HCT116 (cell line): ENCODE measurements around the gene ABHD12. TPM values are rescaled to one million over a fixed set of nuclear protein-coding genes. Genes with fewer than 3 reads are reported as not detected.

Experiments
- ATAC-seq: fragments of 200-7000 bp; cut with Tn5 transposase; 2 replicates; pipeline ENCODE4 v1.9.1; 2020; ENCODE audit warnings: mild to moderate bottlenecking, moderate library complexity
- BruUV-seq: library from RNA; stranded (reverse); fragments of 400-500 nt; replicated peaks from 2 replicates; lab custom pipeline; 2021; lab: Mats Ljungman, UMichigan
- CTCF ChIA-PET: fragments of 300-600 bp; sonication (Branson Sonifier 250); formaldehyde crosslinking; loops from one replicate; lab custom pipeline; 2021; ENCODE audit warnings: antibody characterized with exemption; lab: Charles Lee
- POLR2A ChIA-PET: fragments of 300-600, 350-600 bp; sonication (Branson Sonifier 250); formaldehyde crosslinking; loops from one replicate; lab custom pipeline; 2021; ENCODE audit warnings: antibody characterized with exemption; lab: Charles Lee
- RAD21 ChIA-PET, 2 experiments: fragments of 300-600 bp; sonication (Branson Sonifier 250); formaldehyde crosslinking; loops; one replicate each; lab custom pipeline; 2023; ENCODE audit warnings: low total read pairs in 2 of 2; ENCODE audit not compliant: uncharacterized antibody in 2 of 2, unreplicated experiment in 2 of 2, low non-redundant PET in 1 of 2; lab: Charles Lee
- DNase-seq: peaks from one replicate; pipeline ENCODE4 v3.0.0-alpha.2; 2010; ENCODE audit warnings: low read depth, low spot score
- H2AFZ ChIP-seq: fragments of 200-600 bp; shearing (Covaris generic), sonication (generic); 2 replicates; pipeline ENCODE4 v1.6.1; 2017; ENCODE audit warnings: low read depth, mixed run types, mixed read lengths, antibody characterized with exemption, low read length; ENCODE audit not compliant: poor library complexity, severe bottlenecking
- H3K27ac ChIP-seq: 2 replicates; pipeline ENCODE4 v1.5.1; 2012; ENCODE audit warnings: low read depth, low read length
- H3K27me3 ChIP-seq: fragments of 200-600 bp; sonication (generic); 2 replicates; pipeline ENCODE4 v1.6.1; 2016; ENCODE audit warnings: mixed run types, low read length, mixed read lengths; ENCODE audit not compliant: insufficient read depth
- H3K36me3 ChIP-seq, 2 experiments: fragments of 200-500 bp in 1 of 2; fragments of 200-600 bp in 1 of 2; sonication (Bioruptor generic) in 1 of 2; sonication (generic) in 1 of 2; 2 replicates each; pipeline versions ENCODE4 v1.5.1 to v1.6.1; 2014 to 2016; ENCODE audit warnings: low read length in 2 of 2, inconsistent platforms in 1 of 2, mixed read lengths in 1 of 2, mixed run types in 1 of 2; ENCODE audit not compliant: insufficient read depth in 2 of 2, control insufficient read depth in 1 of 2
- H3K4me1 ChIP-seq, 2 experiments: fragments of 200-600 bp in 1 of 2; sonication (generic) in 1 of 2; 2 replicates each; pipeline versions ENCODE4 v1.5.1 to v1.6.1; 2012 to 2017; ENCODE audit warnings: low read length in 2 of 2, inconsistent platforms in 1 of 2, mild to moderate bottlenecking in 1 of 2, mixed read lengths in 1 of 2, mixed run types in 1 of 2, moderate library complexity in 1 of 2; ENCODE audit not compliant: insufficient read depth in 2 of 2, control insufficient read depth in 1 of 2
- H3K4me2 ChIP-seq: fragments of 200-600 bp; sonication (generic); 2 replicates; pipeline ENCODE4 v1.6.1; 2017; ENCODE audit warnings: mixed run types, low read length, mixed read lengths
- H3K4me3 ChIP-seq, 2 experiments: fragments of 200-600 bp in 1 of 2; sonication (generic) in 1 of 2; replicated peaks in 1 of 2; 2 replicates each; pipeline ENCODE4 v1.5.1; 2011 to 2016; ENCODE audit warnings: low read length in 2 of 2, control low read depth in 1 of 2, low read depth in 1 of 2, mild to moderate bottlenecking in 1 of 2, mixed read lengths in 1 of 2, mixed run types in 1 of 2
- H3K79me2 ChIP-seq: fragments of 200-600 bp; sonication (generic); 2 replicates; pipeline ENCODE4 v1.6.1; 2017; ENCODE audit warnings: mild to moderate bottlenecking, mixed run types, low read length, moderate library complexity, mixed read lengths; ENCODE audit not compliant: insufficient read depth
- H3K9ac ChIP-seq: fragments of 200-600 bp; sonication (generic); 2 replicates; pipeline ENCODE4 v1.6.1; 2016; ENCODE audit warnings: low read length, mixed read lengths
- H3K9me2 ChIP-seq: fragments of 200-600 bp; sonication (generic), shearing (Covaris generic); 2 replicates; pipeline ENCODE4 v1.6.1; 2017; ENCODE audit warnings: mixed run types, mild to moderate bottlenecking, moderate library complexity; ENCODE audit not compliant: insufficient read depth
- H3K9me3 ChIP-seq, 2 experiments: fragments of 200-500 bp in 1 of 2; fragments of 200-600 bp in 1 of 2; sonication (Bioruptor generic) in 1 of 2; sonication (generic) in 1 of 2; 2 replicates each; pipeline ENCODE4 v1.6.1; 2014 to 2017; ENCODE audit warnings: low read length in 2 of 2, mixed read lengths in 2 of 2, inconsistent platforms in 1 of 2, low read depth in 1 of 2, mild to moderate bottlenecking in 1 of 2, mixed run types in 1 of 2, moderate library complexity in 1 of 2; ENCODE audit not compliant: control insufficient read depth in 1 of 2, insufficient read depth in 1 of 2
- H4K20me1 ChIP-seq: fragments of 200-600 bp; sonication (generic), shearing (Covaris generic); 2 replicates; pipeline ENCODE4 v1.6.1; 2017; ENCODE audit warnings: mixed run types, mild to moderate bottlenecking, moderate library complexity; ENCODE audit not compliant: insufficient read depth
- EGR1 ChIP-seq: IDR thresholded peaks from 2 replicates; pipeline ENCODE4 v1.6.1; 2012; ENCODE audit warnings: low read depth
- ELF1 ChIP-seq: IDR thresholded peaks from 2 replicates; pipeline ENCODE4 v1.6.1; 2012; ENCODE audit warnings: low read depth, borderline replicate concordance
- EZH2phosphoT487 ChIP-seq: fragments of 200-600 bp; IDR thresholded peaks from 2 replicates; pipeline ENCODE4 v1.6.1; 2018; ENCODE audit warnings: antibody characterized with exemption, borderline replicate concordance
- POLR2A ChIP-seq: IDR thresholded peaks from 2 replicates; pipeline ENCODE4 v1.7.0; 2011; ENCODE audit warnings: borderline replicate concordance; ENCODE audit not compliant: insufficient read depth, insufficient read length; ENCODE audit errors: extremely low read depth
- RAD21 ChIP-seq: IDR thresholded peaks from 2 replicates; pipeline ENCODE4 v1.6.1; 2012; ENCODE audit warnings: low read depth, mild to moderate bottlenecking
- SIN3A ChIP-seq: IDR thresholded peaks from 2 replicates; pipeline ENCODE4 v1.6.1; 2012; ENCODE audit warnings: low read depth
- TCF7L2 ChIP-seq: IDR thresholded peaks from 2 replicates; pipeline ENCODE4 v1.7.0; 2011; ENCODE audit warnings: borderline replicate concordance, inconsistent platforms; ENCODE audit not compliant: insufficient read depth, insufficient read length; ENCODE audit errors: extremely low read depth
- YY1 ChIP-seq: IDR thresholded peaks from 2 replicates; pipeline ENCODE4 v1.6.1; 2011; ENCODE audit warnings: low read length, low read depth, moderate library complexity, mild to moderate bottlenecking; ENCODE audit not compliant: insufficient replicate concordance; ENCODE audit errors: extremely low read depth
- ZFX ChIP-seq: fragments of 450-650 bp; IDR thresholded peaks from 2 replicates; pipeline ENCODE4 v1.6.1; 2017
- intact Hi-C: fragments of 100-400 bp; cut with micrococcal nuclease; formaldehyde crosslinking; loops from 2 replicates; pipeline ENCODE4 v1.10.0; 2022
- total RNA-seq: library from RNA; stranded (reverse); gene quantifications from one replicate; pipeline ENCODE4 v1.2.1, GENCODE V29; 2021; ENCODE audit not compliant: unreplicated experiment

ABHD12 gene
- total RNA-seq, 1 experiment from 2014 or later = 31.7 TPM

DNA sequence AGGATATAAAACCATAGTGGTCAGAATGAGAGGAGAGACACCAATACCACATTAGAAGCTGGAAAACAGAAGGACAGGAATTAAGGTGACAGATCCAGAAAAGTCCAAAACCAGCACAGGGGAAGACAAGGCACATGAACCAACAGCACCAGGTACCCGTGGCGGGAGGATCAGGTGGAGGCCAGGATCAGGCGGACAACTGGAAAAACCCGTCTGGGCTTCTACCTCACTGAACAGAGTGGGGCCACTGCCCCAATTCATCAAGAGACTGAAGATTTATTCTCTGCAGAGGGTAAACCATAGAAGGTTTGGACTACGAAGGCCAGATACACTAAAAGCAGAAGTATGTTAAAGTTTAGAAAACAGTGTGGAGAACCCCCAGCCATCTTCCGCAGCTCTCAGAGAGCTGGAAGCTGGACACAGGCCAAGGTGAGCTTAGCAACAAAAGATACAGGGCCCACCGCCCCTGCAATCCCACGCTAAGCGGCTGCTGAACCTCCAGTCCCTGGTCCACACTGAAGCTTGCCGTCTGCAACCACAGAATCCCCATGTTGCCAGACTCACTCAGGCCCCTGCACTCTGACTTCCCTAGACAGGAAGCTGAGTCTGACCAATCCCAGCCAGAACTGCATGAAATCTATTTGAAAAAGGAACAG lies 29.9 kb downstream of the ABHD12 start (continued):
- TF ChIP-seq YY1 = no peak
- TF ChIP-seq, all 23 proteins: peak for 0

DNA sequence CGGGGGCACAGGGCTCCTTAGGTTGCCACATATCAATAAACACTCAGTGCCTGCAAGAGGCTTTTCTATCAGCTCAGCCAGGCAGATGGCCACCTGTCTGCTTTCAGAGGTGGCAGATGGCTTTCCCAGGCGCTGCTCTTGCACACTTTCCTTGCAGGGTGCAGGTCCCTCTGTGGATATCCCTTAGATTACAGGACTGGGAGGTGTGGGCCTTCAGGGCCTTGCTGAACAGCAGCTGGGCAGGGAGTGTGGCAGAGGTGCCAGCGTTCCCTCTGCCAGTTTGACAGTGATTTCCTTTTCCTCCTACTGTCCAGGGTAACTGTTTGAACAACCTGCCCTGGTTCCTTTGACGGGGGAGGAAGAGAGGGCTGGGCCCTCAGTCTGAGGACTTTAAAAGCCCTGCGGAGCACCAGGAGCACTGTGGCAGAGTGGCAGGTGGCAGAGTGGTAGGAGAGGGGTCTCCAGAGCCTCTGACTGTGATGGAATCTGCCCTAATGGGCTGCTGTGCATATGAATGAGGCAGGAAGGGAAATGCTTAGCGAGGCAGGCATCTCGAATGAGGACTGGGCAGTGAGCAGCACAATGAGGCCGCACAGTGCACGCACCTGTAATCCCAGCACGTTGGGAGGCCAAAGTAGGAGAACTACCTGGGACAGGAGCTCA lies 34.2 kb downstream of the ABHD12 start:
- TF ChIP-seq EGR1 (no peak), POLR2A (no peak), YY1 (no peak), ELF1 (no peak), TCF7L2 (no peak), ZFX (no peak), SIN3A (no peak), RAD21 (no peak), EZH2phosphoT487 (no peak)

More for the DNA sequence above, 34.2 kb downstream of the ABHD12 start:
- Histone ChIP-seq H3K27me3 (no peaks in the 10 kb centered on the region), H3K9ac (no peak overlapping the region), H3K4me3 (no peak overlapping the region), H3K27ac (no peak overlapping the region), H3K36me3 (no peaks in the 10 kb centered on the region), H3K4me1 (peaks cover 15 to 16% of the 10 kb centered on the region in 2 experiments), H3K79me2 (peaks cover 11% of the 10 kb centered on the region), H2AFZ (no peak overlapping the region), H3K4me2 (no peak overlapping the region), H3K9me2 (no peaks in the 10 kb centered on the region), H4K20me1 (no peaks in the 10 kb centered on the region), H3K9me3 (no peaks in the 10 kb centered on the region)
- DNase-seq (no peak), ATAC-seq (no peak)
- no TSS peak for BruUV-seq
- CTCF ChIA-PET = no interaction called here
- POLR2A ChIA-PET = no interaction called here
- intact Hi-C loops = no loop called here
- RAD21 ChIA-PET = no interaction called here
